Activated CD8-positive, alpha-beta memory T cell treated with anti-CD3 and anti-CD28 coated beads, Interleukin-2, amount 10 ng/mL, durations not matched to agents 7 days and 5 days (primary cell): ENCODE measurements around the gene ALPK3. TPM values are rescaled to one million over a fixed set of nuclear protein-coding genes. Genes with fewer than 3 reads are reported as not detected.

Experiments used
- ATAC-seq: fragments of 150-1000 bp; cut with Tn5 transposase; one replicate; pipeline ENCODE4 v1.10.0; 2021; ENCODE audit warnings: moderate library complexity
- CTCF ChIA-PET: fragments of 350-600 bp; sonication (Branson Sonifier 250); formaldehyde crosslinking; loops from one replicate; lab custom pipeline; 2021; ENCODE audit warnings: antibody characterized with exemption; lab: Charles Lee
- DNase-seq: peaks from one replicate; pipeline ENCODE4 v3.0.0-alpha.2; 2020
- H3K27ac Mint-ChIP-seq: one replicate; pipeline ENCODE4 v1.8.0; 2021; ENCODE audit warnings: mild to moderate bottlenecking, mixed read lengths
- H3K27me3 Mint-ChIP-seq: one replicate; pipeline ENCODE4 v1.8.0; 2021; ENCODE audit warnings: mixed read lengths
- H3K36me3 Mint-ChIP-seq: one replicate; pipeline ENCODE4 v1.8.0; 2021; ENCODE audit warnings: mild to moderate bottlenecking, mixed read lengths
- H3K4me1 Mint-ChIP-seq: one replicate; pipeline ENCODE4 v1.8.0; 2021; ENCODE audit warnings: mixed read lengths
- H3K4me3 Mint-ChIP-seq: one replicate; pipeline ENCODE4 v1.8.0; 2021; ENCODE audit warnings: mild to moderate bottlenecking, moderate library complexity, mixed read lengths
- H3K9me3 Mint-ChIP-seq: one replicate; pipeline ENCODE4 v1.8.0; 2022; ENCODE audit warnings: low read depth, mixed read lengths
- total RNA-seq, 2 experiments: library from RNA; stranded (reverse); gene quantifications; one replicate each; pipeline ENCODE4 v1.2.3, GENCODE V29; 2021

ALPK3 gene
- total RNA-seq, 2 experiments from 2014 or later: 0.23 to 0.35 TPM

- H3K4me3 Mint-ChIP-seq: no peak overlapping the region
- DNase-seq (no peak), ATAC-seq (no peak)
- H3K4me1 Mint-ChIP-seq: no peaks in the 10 kb centered on the region
- no peaks in the 10 kb centered on the region for H3K27me3 Mint-ChIP-seq
- H3K9me3 Mint-ChIP-seq: peaks cover 10% of the 10 kb centered on the region
- H3K36me3 Mint-ChIP-seq: peaks cover 7% of the 10 kb centered on the region
- CTCF ChIA-PET: no interaction called here
- H3K27ac Mint-ChIP-seq: no peak overlapping the region
These were observed 29.1 kb downstream of the ALPK3 start for GRCh38 chr15:84846269-84846668.

DNA sequence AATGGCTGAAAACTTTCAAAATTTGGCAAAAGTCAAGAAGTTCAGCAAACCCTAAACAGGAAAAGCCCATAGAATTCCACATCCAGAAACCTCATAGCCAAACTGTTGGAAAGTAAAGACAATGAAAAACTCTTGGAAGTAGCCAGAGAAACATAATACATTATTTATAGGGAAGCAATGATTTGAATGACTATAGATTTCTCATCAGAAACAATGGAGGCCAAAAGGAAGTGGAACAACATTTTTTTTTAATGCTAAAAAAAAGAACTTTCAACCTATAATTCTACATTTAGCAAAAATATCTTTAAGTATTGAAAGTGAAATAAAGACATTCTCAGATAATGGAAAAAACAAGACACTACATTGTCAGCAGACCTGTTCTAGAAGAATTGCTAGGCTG lies 30.2 kb downstream of the ALPK3 start:
- ATAC-seq (no peak), DNase-seq (no peak)
- Mint-ChIP-seq H3K4me1 (no peaks in the 10 kb centered on the region), H3K4me3 (no peak overlapping the region), H3K36me3 (peaks cover 7% of the 10 kb centered on the region), H3K27ac (no peak overlapping the region), H3K27me3 (no peaks in the 10 kb centered on the region), H3K9me3 (peaks cover 10% of the 10 kb centered on the region)
- CTCF ChIA-PET: no interaction called here

- Mint-ChIP-seq H3K9me3 (peaks cover 2% of the 10 kb centered on the region), H3K4me3 (no peak overlapping the region), H3K27me3 (no peaks in the 10 kb centered on the region), H3K4me1 (no peaks in the 10 kb centered on the region), H3K27ac (no peak overlapping the region), H3K36me3 (no peaks in the 10 kb centered on the region)
- no peak for ATAC-seq
- CTCF ChIA-PET: no interaction called here
- DNase-seq: no peak
These were observed 35.1 kb downstream of the ALPK3 start for GRCh38 chr15:84852212-84852611.

- no peaks in the 10 kb centered on the region for H3K4me1 Mint-ChIP-seq
- DNase-seq: no peak
- no peak overlapping the region for H3K4me3 Mint-ChIP-seq
- ATAC-seq: no peak
- CTCF ChIA-PET: no interaction called here
- no peaks in the 10 kb centered on the region for H3K27me3 Mint-ChIP-seq
- no peak overlapping the region for H3K27ac Mint-ChIP-seq
- no peaks in the 10 kb centered on the region for H3K36me3 Mint-ChIP-seq
- no peaks in the 10 kb centered on the region for H3K9me3 Mint-ChIP-seq
These were observed 38.0 kb downstream of the ALPK3 start for GRCh38 chr15:84855136-84855535.

GRCh38 chr15:84855765-84856164 lies 38.6 kb downstream of the ALPK3 start:
- H3K9me3 Mint-ChIP-seq: no peaks in the 10 kb centered on the region
- CTCF ChIA-PET: no interaction called here
- DNase-seq: no peak
- no peak overlapping the region for H3K4me3 Mint-ChIP-seq
- H3K27me3 Mint-ChIP-seq: no peaks in the 10 kb centered on the region
- no peak overlapping the region for H3K27ac Mint-ChIP-seq
- no peak for ATAC-seq
- no peaks in the 10 kb centered on the region for H3K4me1 Mint-ChIP-seq
- H3K36me3 Mint-ChIP-seq: no peaks in the 10 kb centered on the region

GRCh38 chr15:84856731-84857417 lies 39.7 kb downstream of the ALPK3 start:
- Mint-ChIP-seq H3K9me3 (no peaks in the 10 kb centered on the region), H3K4me1 (no peaks in the 10 kb centered on the region), H3K4me3 (no peak overlapping the region), H3K36me3 (no peaks in the 10 kb centered on the region), H3K27ac (no peak overlapping the region), H3K27me3 (peaks cover 2% of the 10 kb centered on the region)
- DNase-seq (no peak), ATAC-seq (no peak)
- CTCF ChIA-PET: no interaction called here

DNA sequence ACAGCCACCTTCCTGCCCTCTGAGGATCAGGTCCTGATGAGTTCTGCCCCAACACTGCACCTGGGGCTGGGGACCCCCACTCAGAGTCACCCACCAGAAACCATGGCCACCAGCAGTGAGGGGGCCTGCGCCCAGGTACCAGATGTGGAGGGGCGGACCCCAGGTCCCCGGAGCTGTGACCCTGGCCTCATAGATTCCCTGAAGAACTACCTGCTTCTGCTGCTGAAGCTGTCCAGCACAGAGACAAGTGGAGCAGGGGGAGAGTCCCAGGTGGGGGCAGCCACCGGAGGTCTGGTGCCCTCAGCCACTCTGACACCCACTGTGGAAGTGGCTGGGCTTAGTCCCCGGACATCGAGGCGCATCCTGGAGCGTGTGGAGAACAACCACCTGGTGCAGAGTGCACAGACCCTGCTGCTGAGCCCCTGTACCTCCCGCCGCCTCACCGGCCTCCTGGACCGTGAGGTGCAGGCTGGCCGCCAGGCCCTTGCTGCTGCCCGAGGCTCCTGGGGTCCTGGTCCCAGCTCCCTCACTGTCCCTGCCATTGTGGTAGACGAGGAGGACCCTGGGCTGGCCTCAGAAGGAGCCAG lies 40.4 kb downstream of the ALPK3 start:
- DNase-seq (no peak), ATAC-seq (no peak)
- CTCF ChIA-PET: no interaction called here
- H3K9me3 Mint-ChIP-seq: no peaks in the 10 kb centered on the region
- H3K27me3 Mint-ChIP-seq: peaks cover 2% of the 10 kb centered on the region
- no peak overlapping the region for H3K27ac Mint-ChIP-seq
- no peak overlapping the region for H3K4me3 Mint-ChIP-seq
- no peaks in the 10 kb centered on the region for H3K4me1 Mint-ChIP-seq
- no peaks in the 10 kb centered on the region for H3K36me3 Mint-ChIP-seq

DNA sequence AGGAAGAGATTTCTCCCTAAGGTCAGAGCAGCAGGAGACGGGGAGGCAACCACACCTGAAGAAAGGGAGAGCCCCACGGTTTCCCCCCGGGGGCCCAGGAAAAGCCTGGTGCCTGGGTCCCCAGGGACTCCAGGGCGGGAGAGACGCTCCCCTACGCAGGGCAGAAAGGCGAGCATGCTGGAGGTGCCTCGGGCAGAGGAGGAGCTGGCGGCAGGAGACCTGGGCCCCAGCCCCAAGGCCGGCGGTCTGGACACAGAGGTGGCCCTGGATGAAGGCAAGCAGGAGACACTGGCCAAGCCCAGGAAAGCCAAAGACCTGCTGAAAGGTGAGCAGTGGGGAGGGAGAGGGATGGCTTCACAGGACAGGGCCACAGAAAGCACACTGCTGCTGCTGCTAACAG lies 41.1 kb downstream of the ALPK3 start:
- Mint-ChIP-seq H3K36me3 (no peaks in the 10 kb centered on the region), H3K27ac (no peak overlapping the region), H3K9me3 (no peaks in the 10 kb centered on the region), H3K4me1 (no peaks in the 10 kb centered on the region), H3K27me3 (peaks cover 2% of the 10 kb centered on the region), H3K4me3 (no peak overlapping the region)
- ATAC-seq (no peak), DNase-seq (no peak)
- CTCF ChIA-PET: no interaction called here

DNA sequence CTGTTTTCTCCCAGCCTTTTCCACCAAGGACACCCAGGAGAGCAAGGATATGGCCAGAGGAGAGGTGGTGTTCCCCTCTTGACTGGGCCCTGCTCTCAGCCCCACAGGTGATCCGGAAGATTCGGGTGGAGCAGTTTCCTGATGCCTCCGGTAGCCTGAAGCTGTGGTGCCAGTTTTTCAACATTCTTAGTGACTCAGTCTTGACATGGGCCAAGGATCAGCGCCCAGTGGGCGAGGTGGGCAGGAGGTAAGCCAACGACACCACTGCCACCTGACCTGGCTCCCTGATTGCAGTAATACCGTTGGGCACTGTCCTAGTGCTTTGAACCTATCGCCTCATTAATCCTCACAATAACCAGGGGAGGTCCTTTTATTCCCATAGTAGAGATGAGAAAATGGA lies 42.0 kb downstream of the ALPK3 start:
- H3K4me3 Mint-ChIP-seq: no peak overlapping the region
- ATAC-seq (no peak), DNase-seq (no peak)
- H3K4me1 Mint-ChIP-seq: no peaks in the 10 kb centered on the region
- H3K27ac Mint-ChIP-seq: no peak overlapping the region
- peaks cover 2% of the 10 kb centered on the region for H3K27me3 Mint-ChIP-seq
- H3K9me3 Mint-ChIP-seq: no peaks in the 10 kb centered on the region
- CTCF ChIA-PET: interaction anchor here (1.3 kb wide), 1 partner anchor 69 kb away, joined by 3 read pairs; no protein-coding TSS in a partner anchor
- no peaks in the 10 kb centered on the region for H3K36me3 Mint-ChIP-seq

- H3K9me3 Mint-ChIP-seq: no peaks in the 10 kb centered on the region
- peaks cover 2% of the 10 kb centered on the region for H3K27me3 Mint-ChIP-seq
- H3K4me3 Mint-ChIP-seq: no peak overlapping the region
- CTCF ChIA-PET: interaction anchor here (1.3 kb wide), 1 partner anchor 68 kb away, joined by 3 read pairs; no protein-coding TSS in a partner anchor
- ATAC-seq (no peak), DNase-seq (no peak)
- no peaks in the 10 kb centered on the region for H3K36me3 Mint-ChIP-seq
- H3K27ac Mint-ChIP-seq: no peak overlapping the region
- H3K4me1 Mint-ChIP-seq: no peaks in the 10 kb centered on the region
These were observed 42.5 kb downstream of the ALPK3 start for GRCh38 chr15:84859651-84860050.

GRCh38 chr15:84861781-84862180 lies 44.6 kb downstream of the ALPK3 start:
- H3K36me3 Mint-ChIP-seq: no peaks in the 10 kb centered on the region
- no peaks in the 10 kb centered on the region for H3K9me3 Mint-ChIP-seq
- H3K4me3 Mint-ChIP-seq: no peak overlapping the region
- DNase-seq (no peak), ATAC-seq (no peak)
- no peak overlapping the region for H3K27ac Mint-ChIP-seq
- peaks cover 2% of the 10 kb centered on the region for H3K27me3 Mint-ChIP-seq
- CTCF ChIA-PET: interaction anchor here (1.0 kb wide), 1 partner anchor 203 kb away, joined by 3 read pairs; no protein-coding TSS in a partner anchor
- H3K4me1 Mint-ChIP-seq: no peaks in the 10 kb centered on the region

GRCh38 chr15:84862214-84862975 lies 45.2 kb downstream of the ALPK3 start:
- CTCF ChIA-PET: interaction anchor here (1.0 kb wide), 1 partner anchor 204 kb away, joined by 3 read pairs; no protein-coding TSS in a partner anchor
- Mint-ChIP-seq H3K27me3 (peaks cover 2% of the 10 kb centered on the region), H3K27ac (no peak overlapping the region), H3K9me3 (no peaks in the 10 kb centered on the region), H3K4me3 (no peak overlapping the region), H3K4me1 (no peaks in the 10 kb centered on the region), H3K36me3 (no peaks in the 10 kb centered on the region)
- ATAC-seq (no peak), DNase-seq (no peak)

DNA sequence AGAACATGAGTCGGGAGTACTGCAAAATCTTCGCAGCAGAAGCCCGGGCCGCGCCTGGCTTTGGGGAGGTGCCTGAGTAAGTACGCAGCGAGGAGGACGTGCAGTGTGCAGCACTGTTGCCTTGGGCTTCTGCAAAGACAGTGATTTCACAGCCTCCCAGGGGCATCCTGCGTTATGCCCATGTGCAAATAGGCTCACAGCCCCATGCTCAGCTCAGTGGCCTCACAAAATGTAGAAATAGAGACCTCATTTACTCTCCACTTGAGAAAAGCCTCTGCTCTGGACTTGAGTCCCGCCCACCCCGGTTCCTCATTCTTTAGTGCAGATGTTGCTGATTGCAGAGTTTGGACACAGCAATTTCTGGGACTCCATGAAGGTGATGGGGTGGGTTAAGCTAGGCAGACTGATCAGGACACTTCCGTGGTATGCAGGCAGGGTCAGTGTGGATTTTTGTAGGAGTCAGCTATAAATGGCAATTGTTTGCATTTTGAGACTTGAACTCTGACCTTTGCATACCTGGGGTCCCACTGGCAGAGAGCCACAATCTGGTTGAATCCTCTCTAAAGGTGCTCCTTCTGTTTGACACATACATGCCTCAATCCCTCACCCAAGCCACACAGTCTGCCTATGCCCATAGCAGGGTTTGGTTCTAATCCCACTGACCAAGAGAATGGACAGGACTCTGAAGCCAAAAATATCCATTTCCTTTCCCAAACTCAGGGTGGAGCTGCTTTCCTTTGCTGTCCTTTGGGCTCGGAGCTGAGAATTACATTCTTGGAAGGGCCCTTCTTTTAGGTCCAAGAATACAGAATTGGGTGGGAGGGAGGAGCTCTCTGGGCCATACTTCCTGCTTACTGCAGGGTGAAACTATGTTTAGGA lies 46.6 kb downstream of the ALPK3 start:
- CTCF ChIA-PET: interaction anchor here (1.0 to 1.5 kb wide), 2 partner anchors 11 to 293 kb away, joined by 3 read pairs; no protein-coding TSS in a partner anchor
- ATAC-seq: no peak
- no peaks in the 10 kb centered on the region for H3K9me3 Mint-ChIP-seq

More for the DNA sequence above, 46.6 kb downstream of the ALPK3 start:
- Mint-ChIP-seq H3K36me3 (no peaks in the 10 kb centered on the region), H3K4me1 (no peaks in the 10 kb centered on the region), H3K4me3 (no peak overlapping the region), H3K27me3 (peaks cover 2% of the 10 kb centered on the region), H3K27ac (no peak overlapping the region)
- no peak for DNase-seq
